ENCODE measurements around the gene CIART. TPM values are rescaled to one million over a fixed set of nuclear protein-coding genes. Genes with fewer than 3 reads are reported as not detected.
A peak's percentile ranks its signal among the peaks of the same experiment; 100 is the strongest.

CIART gene
- total RNA-seq, 1 donor from 2014 or later = 5.1 TPM

- no peaks in the 10 kb centered on the region for H3K4me1 Mint-ChIP-seq (ENCODE audit: unreplicated experiment)
- no peaks in the 10 kb centered on the region for H3K9me3 Mint-ChIP-seq
- H3K27ac Mint-ChIP-seq = no peak overlapping the region
- DNase-seq (ENCODE audit: extremely low spot score, unreplicated experiment) = no peak
- H3K27me3 Mint-ChIP-seq = no peaks in the 10 kb centered on the region
- H3K4me3 Mint-ChIP-seq = no peak overlapping the region
- no peaks in the 10 kb centered on the region for H3K36me3 Mint-ChIP-seq
- TF ChIP-seq CTCF (conservative IDR thresholded peaks at IDR 0.05) = no peak
These were observed 32.4 kb upstream of the CIART start for GRCh38 chr1:150249936-150250335.

- Mint-ChIP-seq H3K9me3 (no peaks in the 10 kb centered on the region), H3K4me1 (ENCODE audit: unreplicated experiment) (peaks cover 45% of the 10 kb centered on the region), H3K4me3 (peak overlapping the region; percentile 86), H3K36me3 (no peaks in the 10 kb centered on the region), H3K27me3 (peaks cover 10% of the 10 kb centered on the region), H3K27ac (peak overlapping the region; percentile 85)
- DNase-seq (ENCODE audit: extremely low spot score, unreplicated experiment) = no peak
- TF ChIP-seq CTCF (conservative IDR thresholded peaks at IDR 0.05) = no peak
These were observed 26.2 kb upstream of the CIART start for GRCh38 chr1:150256198-150256553.

- H3K36me3 Mint-ChIP-seq = no peaks in the 10 kb centered on the region
- H3K4me3 Mint-ChIP-seq = peak overlapping the region; percentile 86
- no peak for TF ChIP-seq CTCF (conservative IDR thresholded peaks at IDR 0.05)
- peaks cover 10% of the 10 kb centered on the region for H3K27me3 Mint-ChIP-seq
- H3K4me1 Mint-ChIP-seq (ENCODE audit: unreplicated experiment) = peaks cover 45% of the 10 kb centered on the region
- no peak for DNase-seq (ENCODE audit: extremely low spot score, unreplicated experiment)
- H3K9me3 Mint-ChIP-seq = no peaks in the 10 kb centered on the region
- peak overlapping the region; percentile 85 for H3K27ac Mint-ChIP-seq
These were observed 25.6 kb upstream of the CIART start for GRCh38 chr1:150256554-150257341.

- Mint-ChIP-seq H3K27me3 (peaks cover 10% of the 10 kb centered on the region), H3K36me3 (no peaks in the 10 kb centered on the region), H3K4me3 (peak within 1 kb of the TSS; percentile 86), H3K9me3 (no peaks in the 10 kb centered on the region), H3K4me1 (ENCODE audit: unreplicated experiment) (peaks cover 45% of the 10 kb centered on the region), H3K27ac (peak within 1 kb of the TSS; percentile 85)
- DNase-seq (ENCODE audit: extremely low spot score, unreplicated experiment) = no peak
- no peak for TF ChIP-seq CTCF (conservative IDR thresholded peaks at IDR 0.05)
These were observed 24.4 kb upstream of the CIART start, which contains the start of gene CA14 for GRCh38 chr1:150257624-150258585. Gene CA14 (plus strand): TSS chr1:150257774. CDS start chr1:150258129, 355 bp downstream.

- DNase-seq (ENCODE audit: extremely low spot score, unreplicated experiment) = no peak
- peak overlapping the region; percentile 86 for H3K4me3 Mint-ChIP-seq
- H3K27me3 Mint-ChIP-seq = peaks cover 10% of the 10 kb centered on the region
- H3K36me3 Mint-ChIP-seq = no peaks in the 10 kb centered on the region
- no peaks in the 10 kb centered on the region for H3K9me3 Mint-ChIP-seq
- TF ChIP-seq CTCF (conservative IDR thresholded peaks at IDR 0.05) = no peak
- peak overlapping the region; percentile 63 for H3K27ac Mint-ChIP-seq
- H3K4me1 Mint-ChIP-seq (ENCODE audit: unreplicated experiment) = peaks cover 45% of the 10 kb centered on the region
These were observed 23.1 kb upstream of the CIART start for GRCh38 chr1:150259217-150259616.

All from type B pancreatic cell (in vitro differentiated cells).